Smooth muscle cell of the brain vasculature (primary cell): Measurements from ENCODE around the gene RERE.

Source experiments
- DNase-seq: peaks from one replicate; pipeline ENCODE4 v3.0.0-alpha.2; 2012; ENCODE audit warnings: low read depth, low spot score

RERE gene

DNA sequence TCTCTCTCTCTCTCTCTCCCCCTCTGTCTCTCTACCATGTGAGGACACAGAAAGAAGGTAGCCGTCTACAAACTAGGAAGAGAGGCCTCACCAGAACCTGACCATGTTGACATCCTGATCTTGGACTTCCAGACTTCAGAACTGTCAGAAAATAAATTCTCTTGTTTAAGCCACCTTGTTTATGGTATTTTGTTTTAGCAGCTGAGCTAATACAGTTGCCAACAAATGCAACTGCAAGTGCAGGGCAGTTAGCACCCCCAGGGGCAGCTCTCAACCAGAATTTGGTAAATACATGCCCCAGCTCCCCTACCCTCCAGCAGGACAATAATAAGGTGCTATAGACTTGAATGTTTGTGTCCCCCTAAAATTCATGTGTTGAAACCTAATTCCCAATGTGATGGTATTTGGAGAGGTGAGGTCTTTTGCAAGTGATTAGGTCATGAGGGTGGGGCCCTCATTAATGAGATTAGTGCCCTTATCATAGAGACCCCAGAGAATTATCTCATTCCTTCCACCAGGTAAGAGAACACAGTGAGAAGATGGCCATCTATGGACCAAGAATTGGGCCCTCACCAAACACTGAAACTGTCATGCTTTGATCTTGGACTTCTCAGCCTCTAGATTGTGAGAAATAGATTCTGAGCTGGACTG is 506.2 kb downstream of the RERE start:
- DNase-seq = no peak

DNA sequence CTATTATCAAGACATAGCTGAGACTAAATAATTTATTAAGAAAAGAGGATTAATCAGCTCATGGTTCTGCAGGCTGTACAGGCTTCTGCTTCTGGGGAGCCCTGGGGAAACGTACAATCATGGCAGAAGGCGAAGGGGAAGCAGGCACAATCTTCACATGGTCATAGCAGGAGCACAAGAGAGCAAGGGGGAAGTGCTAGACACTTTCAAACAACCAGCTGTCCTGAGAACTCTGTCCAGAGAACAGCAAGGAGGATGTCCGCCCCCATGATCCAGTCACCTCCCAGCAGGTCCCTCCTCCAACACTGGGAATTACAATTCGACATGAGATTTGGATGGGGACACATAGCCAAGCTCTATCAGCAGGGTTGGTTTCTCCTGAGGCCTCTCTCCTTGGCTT is 509.8 kb downstream of the RERE start:
- DNase-seq = no peak

DNA sequence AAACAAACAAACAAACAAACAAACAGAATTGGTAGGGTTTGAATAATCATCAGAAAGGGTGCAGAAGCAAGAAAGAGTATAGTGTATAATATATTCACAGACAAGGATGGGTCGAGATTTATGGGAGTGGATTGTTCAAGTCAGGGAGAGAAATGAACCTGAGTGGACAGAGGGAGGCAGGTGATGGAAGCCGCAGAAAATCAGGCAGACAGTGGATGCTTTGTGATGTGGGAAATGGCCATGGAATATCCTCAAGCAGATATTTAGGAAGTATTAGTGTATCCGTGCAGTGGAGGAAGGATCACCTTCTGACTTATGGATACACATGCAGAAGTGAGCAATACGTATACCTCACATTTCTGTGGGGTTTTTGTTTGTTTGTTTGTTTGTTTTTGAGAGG is 513.6 kb downstream of the RERE start:
- no peak for DNase-seq

DNA sequence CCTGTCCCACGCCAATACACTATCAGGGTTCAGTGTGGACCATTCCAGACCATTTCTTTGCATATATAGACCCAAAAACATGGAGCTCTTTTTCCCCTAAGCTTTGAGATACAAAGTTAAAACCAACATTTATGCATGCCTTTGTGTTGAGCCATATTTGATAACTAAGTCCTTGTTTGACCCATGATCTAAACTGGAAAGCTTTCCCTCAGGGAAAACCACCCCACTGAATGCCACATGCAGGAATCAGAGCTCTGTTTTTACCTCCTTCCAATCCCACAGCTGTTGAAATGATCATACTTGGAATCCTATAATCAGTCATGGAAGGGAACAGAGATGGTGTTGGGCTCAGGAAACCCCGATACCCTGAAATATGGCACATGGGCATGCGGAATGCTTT is 514.3 kb downstream of the RERE start:
- no peak for DNase-seq
